Hindlimb muscle (tissue), 1 donor: ENCODE measurements around the gene ADAMTSL4. TPM values are rescaled to one million over a fixed set of nuclear protein-coding genes. Genes with fewer than 3 reads are reported as not detected.
A peak's percentile ranks its signal among the peaks of the same experiment; 100 is the strongest.
"Not testable (repeated sequence)": the region's sequence is repeated elsewhere in the genome, so short reads cannot be mapped to it uniquely, and the experiment has no call there.

Experiments used
- DNase-seq: peaks from one replicate; pipeline ENCODE4 v3.0.0-alpha.2; 2013
- polyA plus RNA-seq: library from polyadenylated mRNA; unstranded; fragments of 120-200 nt; gene quantifications from one replicate; pipeline ENCODE4 v1.2.1, GENCODE V29; 2013; ENCODE audit not compliant: insufficient read length

ADAMTSL4 gene
- polyA plus RNA-seq, 1 donor, result 65.4 TPM

- DNase-seq, result no peak
Measured at GRCh38 chr1:150555971-150556865, 7.0 kb downstream of the ADAMTSL4 start.

DNA sequence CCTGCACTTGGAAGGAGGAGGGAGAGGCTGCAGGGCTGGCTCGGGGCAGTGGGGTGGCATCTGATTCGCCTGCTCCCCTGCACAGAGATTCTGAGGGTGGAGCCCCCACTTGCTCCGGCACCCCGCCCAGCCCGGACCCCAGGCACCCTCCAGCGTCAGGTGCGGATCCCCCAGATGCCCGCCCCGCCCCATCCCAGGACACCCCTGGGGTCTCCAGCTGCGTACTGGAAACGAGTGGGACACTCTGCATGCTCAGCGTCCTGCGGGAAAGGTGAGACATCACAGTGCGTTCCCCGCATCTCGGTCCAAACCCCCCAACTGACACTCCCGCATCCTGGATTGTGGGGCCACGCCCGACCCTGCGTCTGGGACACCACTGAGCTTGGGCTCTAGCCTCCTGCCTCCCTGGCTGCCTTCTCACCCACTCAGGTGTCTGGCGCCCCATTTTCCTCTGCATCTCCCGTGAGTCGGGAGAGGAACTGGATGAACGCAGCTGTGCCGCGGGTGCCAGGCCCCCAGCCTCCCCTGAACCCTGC lies 7.9 kb downstream of the ADAMTSL4 start:
- DNase-seq, result no peak

GRCh38 chr1:150557813-150558212 lies 8.6 kb downstream of the ADAMTSL4 start:
- DNase-seq, result no peak

- no peak for DNase-seq
Measured at GRCh38 chr1:150558303-150558704, 9.1 kb downstream of the ADAMTSL4 start.

DNA sequence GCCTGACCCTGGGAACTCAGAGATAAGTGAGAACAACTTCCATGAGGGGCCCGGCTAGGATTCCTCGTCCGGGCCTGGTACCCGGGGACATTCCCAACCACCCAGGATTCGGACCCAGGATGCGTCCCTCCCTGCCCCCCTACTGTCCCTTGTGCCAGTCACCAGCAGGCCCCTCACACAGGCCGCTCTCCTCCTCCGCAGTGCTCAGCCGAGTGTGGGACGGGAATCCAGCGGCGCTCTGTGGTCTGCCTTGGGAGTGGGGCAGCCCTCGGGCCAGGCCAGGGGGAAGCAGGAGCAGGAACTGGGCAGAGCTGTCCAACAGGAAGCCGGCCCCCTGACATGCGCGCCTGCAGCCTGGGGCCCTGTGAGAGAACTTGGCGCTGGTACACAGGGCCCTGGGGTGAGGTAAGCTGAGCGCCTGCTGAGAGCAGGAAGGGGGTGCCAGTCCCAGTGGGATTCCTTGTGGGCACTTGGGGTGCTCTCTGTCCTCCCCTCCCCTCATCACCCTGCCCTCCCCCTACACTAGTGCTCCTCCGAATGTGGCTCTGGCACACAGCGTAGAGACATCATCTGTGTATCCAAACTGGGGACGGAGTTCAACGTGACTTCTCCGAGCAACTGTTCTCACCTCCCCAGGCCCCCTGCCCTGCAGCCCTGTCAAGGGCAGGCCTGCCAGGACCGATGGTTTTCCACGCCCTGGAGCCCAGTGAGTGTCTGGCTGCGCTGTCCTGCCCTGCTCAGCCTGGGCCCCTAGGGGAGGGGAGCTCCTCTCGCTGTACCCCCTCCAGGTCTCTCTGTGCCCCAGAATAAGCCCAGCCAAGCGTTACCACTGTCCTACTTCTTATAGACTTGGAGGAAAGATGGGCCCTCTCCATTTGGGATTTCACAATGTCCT lies 9.8 kb downstream of the ADAMTSL4 start:
- DNase-seq, result no peak

- DNase-seq, result no peak
Measured at GRCh38 chr1:150559656-150560010, 10.4 kb downstream of the ADAMTSL4 start.

DNA sequence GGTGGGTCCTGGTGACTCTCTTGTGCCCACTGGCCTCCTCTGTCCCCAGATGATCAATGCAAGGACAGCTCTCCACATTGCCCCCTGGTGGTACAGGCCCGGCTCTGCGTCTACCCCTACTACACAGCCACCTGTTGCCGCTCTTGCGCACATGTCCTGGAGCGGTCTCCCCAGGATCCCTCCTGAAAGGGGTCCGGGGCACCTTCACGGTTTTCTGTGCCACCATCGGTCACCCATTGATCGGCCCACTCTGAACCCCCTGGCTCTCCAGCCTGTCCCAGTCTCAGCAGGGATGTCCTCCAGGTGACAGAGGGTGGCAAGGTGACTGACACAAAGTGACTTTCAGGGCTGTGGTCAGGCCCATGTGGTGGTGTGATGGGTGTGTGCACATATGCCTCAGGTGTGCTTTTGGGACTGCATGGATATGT lies 10.8 kb downstream of the ADAMTSL4 start:
- no peak for DNase-seq

DNA sequence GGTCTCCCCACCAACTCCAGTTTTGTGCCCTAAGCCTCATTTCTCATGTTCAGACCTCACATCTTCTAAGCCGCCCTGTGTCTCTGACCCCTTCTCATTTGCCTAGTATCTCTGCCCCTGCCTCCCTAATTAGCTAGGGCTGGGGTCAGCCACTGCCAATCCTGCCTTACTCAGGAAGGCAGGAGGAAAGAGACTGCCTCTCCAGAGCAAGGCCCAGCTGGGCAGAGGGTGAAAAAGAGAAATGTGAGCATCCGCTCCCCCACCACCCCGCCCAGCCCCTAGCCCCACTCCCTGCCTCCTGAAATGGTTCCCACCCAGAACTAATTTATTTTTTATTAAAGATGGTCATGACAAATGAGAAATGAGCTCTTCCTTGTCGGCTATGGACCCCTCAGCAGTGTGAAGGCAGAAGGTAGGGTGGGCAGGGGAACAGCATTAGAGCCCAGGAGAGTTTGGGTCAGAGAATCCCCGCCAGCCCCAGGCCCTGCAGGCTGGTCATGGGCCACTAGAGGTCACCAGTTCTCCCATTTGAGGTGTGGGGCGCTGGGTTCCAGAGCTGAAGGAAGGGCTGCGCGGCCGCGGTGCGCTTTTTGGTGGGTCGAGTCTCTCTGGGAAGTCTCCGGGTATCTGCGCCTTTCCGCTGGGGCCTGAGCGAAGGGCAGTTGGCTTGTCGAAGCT lies 11.5 kb downstream of the ADAMTSL4 start:
- peak; percentile 93 for DNase-seq

DNA sequence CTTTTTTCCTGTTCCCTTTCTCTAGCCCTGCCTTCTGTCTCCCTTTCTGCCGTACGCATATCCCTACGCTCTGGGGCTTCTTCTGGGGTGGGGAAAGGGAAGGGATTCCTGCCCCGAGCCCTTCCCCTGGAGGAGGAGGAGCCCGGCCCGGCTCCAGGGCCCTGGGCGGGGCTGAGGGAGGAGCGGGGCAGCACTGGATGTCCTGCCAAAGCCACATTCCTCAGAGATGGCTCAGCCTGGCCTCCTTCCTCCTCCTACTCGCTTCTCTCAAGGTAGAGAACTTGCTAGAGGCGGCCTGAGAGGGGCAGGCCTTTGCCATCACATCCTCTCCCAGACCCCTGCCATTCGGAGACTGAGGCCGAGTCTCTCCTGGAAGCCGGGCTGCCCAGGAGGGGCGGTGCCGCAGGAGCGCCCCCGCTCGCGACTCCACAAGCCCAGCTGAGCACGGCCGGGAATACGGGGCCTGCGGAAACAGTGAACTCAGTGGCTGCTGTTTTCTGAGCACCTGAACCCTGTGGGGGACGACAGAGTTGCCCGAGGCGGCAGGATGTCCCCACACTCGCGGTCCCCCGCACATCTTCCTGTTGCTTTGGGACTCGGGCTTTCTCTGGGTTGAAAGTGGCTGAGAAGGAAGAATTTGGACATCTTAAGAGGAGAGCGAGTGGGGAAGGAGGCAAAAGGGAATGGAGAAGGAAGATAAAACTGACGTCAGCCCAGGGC lies 12.2 kb downstream of the ADAMTSL4 start:
- DNase-seq, result peak; percentile 97

GRCh38 chr1:150561974-150562445 lies 12.8 kb downstream of the ADAMTSL4 start:
- peak; percentile 93 for DNase-seq

GRCh38 chr1:150562446-150563339 lies 13.5 kb downstream of the ADAMTSL4 start:
- no peak for DNase-seq

- DNase-seq, result no peak
Measured at GRCh38 chr1:150563340-150564038, 14.3 kb downstream of the ADAMTSL4 start.

- no peak for DNase-seq
Measured at GRCh38 chr1:150564051-150564991, 15.1 kb downstream of the ADAMTSL4 start.

- DNase-seq, result not testable (repeated sequence)
Measured at GRCh38 chr1:150565240-150565991, 16.2 kb downstream of the ADAMTSL4 start.

GRCh38 chr1:150566589-150567340 lies 17.6 kb downstream of the ADAMTSL4 start:
- no peak for DNase-seq

DNA sequence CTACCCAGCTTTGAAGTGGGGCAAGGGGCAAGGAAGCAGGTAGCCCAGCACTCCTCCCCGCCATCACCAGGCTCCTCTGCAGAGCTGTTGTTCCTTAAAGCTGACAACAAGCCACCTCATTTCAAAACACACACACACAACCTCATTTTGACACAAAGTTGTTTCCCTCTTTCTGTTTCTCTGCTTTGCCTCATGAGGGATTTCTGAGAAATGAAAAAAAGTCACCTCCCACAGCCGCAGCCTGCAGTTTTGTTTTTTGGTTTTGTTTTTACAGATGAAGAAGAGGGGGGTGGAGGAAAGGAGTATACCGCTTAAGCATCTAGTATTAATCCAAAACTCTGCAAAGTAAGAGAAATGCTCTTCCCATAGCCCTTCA lies 18.1 kb downstream of the ADAMTSL4 start:
- no peak for DNase-seq
